IMR-90 (cell line): ENCODE measurements around the gene SALL4. TPM values are rescaled to one million over a fixed set of nuclear protein-coding genes. Genes with fewer than 3 reads are reported as not detected.
"Not testable (repeated sequence)": the region's sequence is repeated elsewhere in the genome, so short reads cannot be mapped to it uniquely, and the experiment has no call there.

Source experiments
- ATAC-seq: fragments of 200-7000 bp; cut with Tn5 transposase; 2 replicates; pipeline ENCODE4 v1.9.1; 2020; ENCODE audit warnings: low read depth, mild to moderate bottlenecking, moderate library complexity
- BruUV-seq: library from RNA; stranded (reverse); fragments of 400-500 nt; replicated peaks from 2 replicates; lab custom pipeline; 2021; lab: Mats Ljungman, UMichigan
- CTCF ChIA-PET: fragments of 300-600 bp; formaldehyde crosslinking; extraction: SDS; loops from one replicate; lab custom pipeline; 2021; ENCODE audit warnings: antibody characterized with exemption; lab: Yijun Ruan, JAX
- POLR2A ChIA-PET: fragments of 300-600 bp; sonication (Branson Sonifier 250); formaldehyde crosslinking; loops from one replicate; lab custom pipeline; 2022; ENCODE audit warnings: antibody characterized with exemption; ENCODE audit not compliant: unreplicated experiment; lab: Charles Lee
- DNase-seq: peaks from one replicate; pipeline ENCODE4 v3.0.0; 2013
- H2AFZ ChIP-seq: replicated peaks from 2 replicates; pipeline ENCODE3; 2013; ENCODE audit warnings: low read length, mild to moderate bottlenecking; ENCODE audit not compliant: poor library complexity
- H2AK5ac ChIP-seq: 2 replicates; pipeline ENCODE4 v1.6.1; 2013; ENCODE audit warnings: low read depth, low read length, inconsistent platforms
- H2AK9ac ChIP-seq: replicated peaks from 2 replicates; pipeline ENCODE3; 2013; ENCODE audit warnings: mild to moderate bottlenecking, low read depth, low read length, moderate library complexity; ENCODE audit not compliant: poor library complexity
- H2BK120ac ChIP-seq: 2 replicates; pipeline ENCODE4 v1.6.1; 2013; ENCODE audit warnings: low read depth, low read length, inconsistent platforms
- H2BK15ac ChIP-seq: 3 replicates; pipeline ENCODE4 v1.6.1; 2013; ENCODE audit warnings: low read depth, low read length, inconsistent platforms
- H2BK20ac ChIP-seq: 2 replicates; pipeline ENCODE4 v1.6.1; 2013; ENCODE audit warnings: low read depth, mild to moderate bottlenecking, inconsistent platforms, low read length, moderate library complexity
- H2BK5ac ChIP-seq: 2 replicates; pipeline ENCODE4 v1.6.1; 2013; ENCODE audit warnings: mild to moderate bottlenecking, low read depth, low read length, inconsistent platforms; ENCODE audit not compliant: poor library complexity, severe bottlenecking
- H3K14ac ChIP-seq: replicated peaks from 2 replicates; pipeline ENCODE4 v1.6.1; 2013; ENCODE audit warnings: low read depth, low read length, inconsistent platforms
- H3K18ac ChIP-seq: 2 replicates; pipeline ENCODE4 v1.6.1; 2013; ENCODE audit warnings: low read depth, low read length, control low read depth
- H3K23ac ChIP-seq: 2 replicates; pipeline ENCODE4 v1.6.1; 2013; ENCODE audit warnings: low read depth, low read length, inconsistent platforms
- H3K27ac ChIP-seq: 2 replicates; pipeline ENCODE4 v1.5.1; 2013; ENCODE audit warnings: mild to moderate bottlenecking, control low read depth, low read length; ENCODE audit not compliant: insufficient read depth
- H3K27me3 ChIP-seq: 2 replicates; pipeline ENCODE4 v1.6.1; 2013; ENCODE audit warnings: low read length; ENCODE audit not compliant: control insufficient read depth, insufficient read depth
- H3K36me3 ChIP-seq: 2 replicates; pipeline ENCODE4 v1.6.1; 2013; ENCODE audit warnings: low read length, mixed read lengths; ENCODE audit not compliant: control insufficient read depth, insufficient read depth
- H3K4ac ChIP-seq: 2 replicates; pipeline ENCODE4 v1.6.1; 2013; ENCODE audit warnings: low read depth, low read length, inconsistent platforms
- H3K4me1 ChIP-seq: 2 replicates; pipeline ENCODE4 v1.6.1; 2013; ENCODE audit warnings: low read length, mixed read lengths; ENCODE audit not compliant: control insufficient read depth, insufficient read depth
- H3K4me2 ChIP-seq: 2 replicates; pipeline ENCODE4 v1.6.1; 2013; ENCODE audit warnings: low read depth, mild to moderate bottlenecking, control low read depth, low read length, moderate library complexity
- H3K4me3 ChIP-seq: 2 replicates; pipeline ENCODE4 v1.5.1; 2013; ENCODE audit warnings: low read depth, mild to moderate bottlenecking, control low read depth, low read length, moderate library complexity; ENCODE audit not compliant: insufficient read depth
- H3K56ac ChIP-seq: 2 replicates; pipeline ENCODE4 v1.6.1; 2013; ENCODE audit warnings: low read length, inconsistent platforms; ENCODE audit not compliant: insufficient read depth; ENCODE audit errors: extremely low read depth
- H3K79me1 ChIP-seq, 2 experiments: 2 replicates each; pipeline ENCODE4 v1.6.1; 2013; ENCODE audit warnings: low read length in 2 of 2, inconsistent platforms in 1 of 2, low read depth in 1 of 2
- H3K9ac ChIP-seq: 2 replicates; pipeline ENCODE4 v1.6.1; 2013; ENCODE audit warnings: low read depth, low read length, control low read depth
- H3K9me1 ChIP-seq: 2 replicates; pipeline ENCODE4 v1.6.1; 2013; ENCODE audit warnings: low read length, inconsistent platforms; ENCODE audit not compliant: insufficient read depth
- H3K9me3 ChIP-seq: 2 replicates; pipeline ENCODE4 v1.6.1; 2013; ENCODE audit warnings: low read length; ENCODE audit not compliant: control insufficient read depth, insufficient read depth
- H4K20me1 ChIP-seq: 2 replicates; pipeline ENCODE4 v1.6.1; 2013; ENCODE audit warnings: low read length, inconsistent platforms; ENCODE audit not compliant: insufficient read depth
- H4K5ac ChIP-seq: 2 replicates; pipeline ENCODE4 v1.6.1; 2013; ENCODE audit warnings: mild to moderate bottlenecking, low read depth, low read length, control low read depth
- H4K8ac ChIP-seq, 2 experiments: 2 replicates each; pipeline ENCODE4 v1.6.1; 2013; ENCODE audit warnings: low read depth in 2 of 2, low read length in 2 of 2, control low read depth in 1 of 2, inconsistent platforms in 1 of 2
- H4K91ac ChIP-seq: 2 replicates; pipeline ENCODE4 v1.6.1; 2013; ENCODE audit warnings: low read depth, low read length, inconsistent platforms; ENCODE audit not compliant: insufficient read depth
- whole genome bisulfite sequencing, 2 experiments: methylation state at CpG; one replicate each; pipeline versions ENCODE4 v1.1.5 to v1.1.7; 2013; ENCODE audit warnings: missing lambda C conversion rate in 2 of 2; ENCODE audit not compliant: insufficient read length in 1 of 2; ENCODE audit errors: extremely low coverage in 2 of 2; 5-methylcytosine and 5-hydroxymethylcytosine counted together
- dilution Hi-C: fragments of 300-500 bp; cut with HindIII; formaldehyde crosslinking; loops from one replicate; pipeline ENCODE4 v1.14.3; 2018; ENCODE audit warnings: low sequenced_read_pairs; ENCODE audit not compliant: unreplicated experiment
- in situ Hi-C: fragments of 300-500 bp; cut with MboI; formaldehyde crosslinking; loops from 3 replicates; pipeline ENCODE4 v1.14.3; 2019; ENCODE audit warnings: low sequenced_read_pairs, inconsistent platforms, mixed read lengths
- intact Hi-C: fragments of 100-400 bp; cut with micrococcal nuclease; formaldehyde crosslinking; loops from 2 replicates; pipeline ENCODE4 v1.10.0; 2022
- polyA plus RNA-seq, 3 experiments: library from polyadenylated mRNA; depleted of rRNA; stranded (reverse); fragments of >200 nt; gene quantifications; 2 replicates each; pipeline ENCODE4 v1.2.3, GENCODE V29; 2012; ENCODE audit warnings: low replicate concordance in 1 of 3
- total RNA-seq: library from RNA; depleted of rRNA; stranded (reverse); fragments of >200 nt; gene quantifications from 2 replicates; pipeline ENCODE4 v1.2.3, GENCODE V29; 2012

Gene SALL4
- total and polyA plus RNA-seq, 2 of the 4 experiments (the other 2 are of a cell fraction), result not detected

DNA sequence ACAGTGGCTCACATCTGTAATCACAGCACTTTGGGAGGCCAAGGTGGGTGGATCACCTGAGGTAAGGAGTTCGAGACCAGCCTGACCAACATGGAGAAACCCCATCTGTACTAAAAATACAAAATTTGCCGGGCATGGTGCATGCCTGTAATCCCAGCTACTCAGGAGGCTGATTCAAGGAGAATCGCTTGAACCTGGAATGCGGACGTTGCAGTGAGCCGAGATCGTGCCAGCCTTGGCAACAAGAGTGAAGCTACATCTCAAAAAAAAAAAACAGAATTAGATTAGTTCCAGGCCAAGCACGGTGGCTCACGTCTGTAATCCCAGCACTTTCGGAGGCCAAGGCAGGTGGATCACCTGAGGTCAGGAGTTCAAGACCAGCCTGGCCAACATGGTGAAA is 36.9 kb downstream of the SALL4 start:
- H3K4me2 ChIP-seq, H4K5ac ChIP-seq, BruUV-seq, H3K36me3 ChIP-seq, H3K23ac ChIP-seq, H4K8ac ChIP-seq, H3K9ac ChIP-seq, H2BK120ac ChIP-seq, H3K56ac ChIP-seq, H3K14ac ChIP-seq, H2BK5ac ChIP-seq, H3K4me3 ChIP-seq, H3K4me1 ChIP-seq, ATAC-seq, dilution Hi-C loops, DNase-seq, H3K9me1 ChIP-seq, H3K27ac ChIP-seq, CTCF ChIA-PET, H2BK20ac ChIP-seq, H3K27me3 ChIP-seq, H2AK9ac ChIP-seq, H2AFZ ChIP-seq, H2BK15ac ChIP-seq, H2AK5ac ChIP-seq, H3K4ac ChIP-seq, H4K20me1 ChIP-seq, H3K18ac ChIP-seq, H3K9me3 ChIP-seq, H4K91ac ChIP-seq: not testable (repeated sequence)
- POLR2A ChIA-PET, result interaction anchor here (0.6 kb wide), 1 partner anchor 41 kb away, joined by 6 read pairs; no protein-coding TSS in a partner anchor
- peaks cover 27 to 63% of the 10 kb centered on the region in 2 experiments for H3K79me1 ChIP-seq
- in situ Hi-C loops, result loop anchor here (10.0 to 25.0 kb wide), 2 partner anchors 121 to 778 kb away; no protein-coding TSS in a partner anchor
- 95% methylated on average over 8 of the region's 10 CpGs; no CpG with 5 or more reads in 1 of the 2 experiments for WGBS, 2 experiments
- intact Hi-C loops, result loop anchor here (5.0 to 10.0 kb wide), 2 partner anchors 63 to 121 kb away; no protein-coding TSS in a partner anchor
